ENCODE measurements around the gene CRELD2.
"Not testable (repeated sequence)": the region's sequence is repeated elsewhere in the genome, so short reads cannot be mapped to it uniquely, and the experiment has no call there.

CRELD2 gene

DNA sequence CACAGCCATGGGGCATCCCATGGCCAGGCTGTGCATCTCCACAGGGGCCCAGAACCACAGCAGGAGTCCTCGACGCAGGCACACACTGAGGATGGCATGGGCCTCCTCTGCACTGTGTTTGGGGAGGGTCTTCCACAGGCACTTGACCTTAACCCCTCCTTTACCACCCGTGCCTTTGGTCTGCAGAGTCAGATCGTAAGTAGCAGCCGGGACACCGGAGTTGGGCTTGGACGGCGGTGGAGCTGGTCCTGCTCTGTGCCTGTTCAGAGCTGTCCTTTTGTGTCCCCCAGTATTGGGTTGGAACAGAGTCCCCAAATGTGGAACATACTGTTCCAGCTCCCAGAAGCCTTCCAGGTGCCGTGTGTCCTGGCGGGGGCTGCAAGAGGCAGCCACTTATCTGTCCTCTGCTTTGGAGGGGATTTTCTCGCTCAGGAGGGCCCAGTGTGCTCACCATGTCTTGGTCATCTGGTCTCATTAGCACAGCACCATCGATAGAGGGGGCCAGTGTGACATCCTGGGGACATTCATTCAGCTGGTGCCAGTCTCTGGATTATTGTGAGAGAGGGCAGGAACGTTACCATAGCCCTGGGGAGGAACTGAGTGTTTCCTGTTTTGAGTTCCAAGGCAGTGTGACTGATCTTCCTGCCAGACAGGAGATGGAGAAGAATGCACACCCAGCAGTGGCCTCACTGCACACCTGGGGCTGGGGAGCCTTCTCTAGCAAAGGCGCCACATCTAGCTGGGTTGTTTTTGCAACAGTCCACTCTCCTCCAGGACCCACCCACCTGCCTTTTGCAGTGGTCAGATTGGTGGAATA, 12.4 kb downstream of the CRELD2 start:
- peak; percentile 81 for DNase-seq (ENCODE audit: low spot score)

DNA sequence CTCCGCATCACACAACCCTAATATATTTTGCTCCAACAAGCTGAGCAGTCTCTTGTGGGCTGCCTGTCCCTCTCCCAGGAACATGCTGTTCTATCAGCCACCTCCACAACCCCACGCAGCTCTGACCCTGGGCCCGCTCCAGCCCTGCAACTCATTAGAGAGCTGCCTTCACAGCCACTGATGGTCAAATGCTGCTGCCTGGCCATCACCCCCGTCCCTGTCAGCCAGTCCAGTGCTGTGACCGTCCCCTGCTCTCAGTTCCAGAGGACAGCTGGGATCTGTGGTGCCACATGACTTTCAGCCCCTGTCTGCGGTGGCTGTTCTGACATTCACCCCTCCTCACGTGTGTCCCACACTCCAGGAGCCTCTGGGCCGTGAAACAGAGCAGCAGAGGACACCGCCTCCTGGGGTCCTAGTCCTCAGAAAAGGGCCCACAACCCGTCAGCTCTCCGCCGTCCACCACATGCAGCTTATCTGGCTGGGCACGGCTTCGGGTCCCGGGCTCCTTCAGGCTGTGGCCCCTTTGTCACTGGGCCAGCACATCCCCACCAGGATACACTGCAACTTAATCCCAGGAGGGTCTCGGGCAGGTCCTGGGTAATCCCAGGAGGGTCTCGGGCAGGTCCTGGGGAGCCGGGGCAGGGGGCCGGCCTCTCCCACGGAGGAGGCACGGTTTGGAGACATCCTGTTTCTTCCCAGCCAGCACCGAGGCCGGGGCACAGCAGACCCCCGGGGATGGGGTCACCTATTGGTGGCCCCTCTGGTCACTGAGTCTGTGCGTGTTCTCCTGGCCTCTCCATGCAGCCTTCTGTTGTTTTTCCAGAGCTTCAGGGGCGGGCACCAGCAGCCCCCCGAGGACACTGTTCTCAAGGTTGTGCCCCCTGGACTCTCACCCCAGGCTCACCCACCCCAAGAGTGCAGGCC, 15.1 kb downstream of the CRELD2 start:
- DNase-seq (ENCODE audit: low spot score), result peak; percentile 59

DNA sequence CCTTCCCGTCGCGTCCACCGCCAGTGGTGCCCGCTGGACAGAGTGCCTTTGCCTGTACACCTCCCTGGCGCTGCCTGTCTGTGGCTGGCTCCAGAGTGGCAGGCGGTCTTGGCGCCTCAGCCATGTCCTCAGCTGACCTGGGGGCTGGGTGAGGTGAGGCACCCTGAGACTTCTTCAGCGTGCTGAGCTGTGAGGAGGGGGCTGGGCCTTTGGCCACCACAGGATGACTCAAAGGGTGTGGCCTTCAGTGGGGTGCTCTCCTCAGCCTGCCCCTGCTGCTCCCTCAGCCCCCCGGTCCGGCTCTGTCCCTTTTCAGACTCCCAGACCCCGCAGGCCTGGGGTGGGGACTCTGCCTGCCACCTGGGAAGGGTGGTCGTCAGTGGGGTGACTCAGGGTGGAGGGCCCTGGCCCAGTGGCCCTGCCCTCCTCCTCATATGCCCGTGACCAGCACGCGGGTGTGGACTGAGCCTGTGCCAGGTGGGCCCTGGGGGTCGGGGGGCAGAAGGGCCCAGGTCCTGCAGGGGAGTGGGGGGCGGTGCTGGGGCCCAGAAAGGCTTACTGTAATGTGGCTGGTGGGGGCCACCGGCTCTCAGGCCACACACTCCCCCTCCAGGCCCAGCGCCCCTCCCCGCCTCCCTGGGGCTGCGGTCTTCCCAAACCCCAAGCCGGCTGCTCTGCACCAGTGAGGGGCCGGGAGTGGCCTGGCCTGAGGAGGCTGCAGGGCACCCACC, 15.9 kb downstream of the CRELD2 start:
- peak; percentile 52 for DNase-seq (ENCODE audit: low spot score)

DNA sequence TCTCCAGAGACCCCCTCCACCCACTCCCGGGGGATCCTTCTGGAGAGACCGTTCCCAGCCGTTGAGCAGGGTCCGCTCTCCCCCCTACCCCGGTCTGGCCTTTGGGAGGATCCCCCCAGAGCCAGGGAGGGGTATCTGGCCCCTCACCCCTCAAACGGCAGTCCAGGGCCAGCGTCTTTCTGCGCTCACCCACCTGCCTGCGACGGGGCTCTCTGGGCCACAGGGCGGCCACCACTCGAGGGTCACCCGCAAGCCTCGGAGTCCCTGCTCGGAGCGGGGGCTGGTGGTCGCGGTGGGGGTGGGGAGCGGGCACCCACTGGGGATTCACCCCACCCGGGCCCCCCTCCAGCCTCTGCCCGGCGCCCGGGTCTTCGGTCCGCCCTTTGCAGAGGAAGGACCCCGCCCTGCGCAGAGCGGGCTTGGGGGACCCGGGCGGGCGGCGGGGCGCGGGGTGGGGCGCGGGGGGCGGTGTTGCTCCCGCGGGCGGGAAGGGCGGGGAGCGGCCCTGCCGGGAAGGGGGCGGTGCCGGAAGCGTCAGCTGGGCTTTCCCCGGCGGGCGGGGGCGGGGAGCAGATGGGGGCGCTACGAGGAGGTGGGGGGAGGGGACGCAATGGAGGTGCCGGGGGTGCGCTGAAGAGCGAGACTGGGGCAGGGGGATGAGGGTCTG, 16.6 kb downstream of the CRELD2 start:
- DNase-seq (ENCODE audit: low spot score), result peak; percentile 61

DNA sequence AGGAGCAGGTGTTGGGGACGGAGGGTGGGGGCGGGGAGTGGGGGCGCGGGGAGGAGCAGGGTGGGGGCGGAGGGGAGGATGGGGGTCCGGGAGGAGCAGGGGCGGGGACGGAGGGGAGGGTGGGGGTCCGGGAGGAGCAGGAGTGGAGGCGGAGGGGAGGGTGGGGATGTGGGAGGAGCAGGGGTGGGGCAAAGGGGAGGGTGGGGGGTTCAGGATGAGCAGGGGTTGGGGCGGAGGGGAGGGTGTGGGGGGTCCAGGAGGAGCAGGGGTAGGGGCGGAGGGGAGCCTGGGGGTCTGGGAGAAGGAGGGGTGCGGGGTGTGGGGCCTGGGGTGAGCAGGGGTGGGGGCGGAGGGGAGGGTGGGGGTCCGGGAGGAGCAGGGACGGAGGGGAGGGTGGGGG, 17.1 kb downstream of the CRELD2 start:
- DNase-seq (ENCODE audit: low spot score), result no peak

DNA sequence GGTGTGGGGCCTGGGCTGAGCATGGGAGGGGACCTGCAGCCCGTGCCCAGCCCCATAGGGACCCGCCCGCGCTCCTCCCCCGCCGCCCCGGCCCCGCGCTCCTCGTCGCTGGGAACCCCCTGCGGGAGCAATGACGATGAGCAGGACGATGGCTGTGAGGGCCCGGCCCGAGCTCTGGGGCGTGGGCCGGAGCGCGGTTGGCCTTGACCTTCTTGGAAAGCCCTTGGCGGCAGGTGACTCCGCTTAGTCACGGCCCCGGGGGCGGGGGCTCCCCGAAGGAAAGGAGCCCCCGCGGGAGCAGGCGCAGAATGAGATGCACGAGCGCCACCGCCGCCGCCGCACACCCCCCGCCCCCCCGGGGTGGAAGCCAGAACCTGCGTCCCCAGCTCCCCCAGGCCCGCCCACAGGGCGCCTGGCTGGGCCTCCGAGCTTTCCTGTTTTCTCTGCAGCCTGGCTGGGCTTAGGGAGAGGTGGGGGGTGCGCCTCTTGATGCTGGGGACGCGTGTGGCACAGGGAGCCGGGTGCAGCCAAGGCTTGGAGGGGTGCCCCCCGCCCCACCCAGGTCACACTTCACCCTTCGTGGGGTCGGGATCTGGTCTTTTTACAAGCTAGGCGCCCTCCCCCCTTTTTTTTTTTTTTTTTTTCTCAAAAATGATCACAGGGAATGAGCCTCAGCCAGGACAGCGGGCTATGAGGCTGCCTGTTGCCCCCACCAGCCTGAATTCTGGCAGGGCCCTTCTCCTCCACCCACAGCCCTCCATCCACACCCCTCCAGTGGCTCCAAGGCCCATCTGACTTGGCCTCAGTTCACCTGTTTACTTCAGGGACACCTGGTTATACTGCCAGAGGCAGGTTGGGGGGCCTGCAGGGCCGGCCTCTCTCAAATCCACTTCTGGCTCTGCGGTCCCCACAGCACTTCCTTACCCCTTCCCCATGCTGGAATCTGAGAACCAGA, 17.9 kb downstream of the CRELD2 start:
- peak; percentile 61 for DNase-seq (ENCODE audit: low spot score)

DNA sequence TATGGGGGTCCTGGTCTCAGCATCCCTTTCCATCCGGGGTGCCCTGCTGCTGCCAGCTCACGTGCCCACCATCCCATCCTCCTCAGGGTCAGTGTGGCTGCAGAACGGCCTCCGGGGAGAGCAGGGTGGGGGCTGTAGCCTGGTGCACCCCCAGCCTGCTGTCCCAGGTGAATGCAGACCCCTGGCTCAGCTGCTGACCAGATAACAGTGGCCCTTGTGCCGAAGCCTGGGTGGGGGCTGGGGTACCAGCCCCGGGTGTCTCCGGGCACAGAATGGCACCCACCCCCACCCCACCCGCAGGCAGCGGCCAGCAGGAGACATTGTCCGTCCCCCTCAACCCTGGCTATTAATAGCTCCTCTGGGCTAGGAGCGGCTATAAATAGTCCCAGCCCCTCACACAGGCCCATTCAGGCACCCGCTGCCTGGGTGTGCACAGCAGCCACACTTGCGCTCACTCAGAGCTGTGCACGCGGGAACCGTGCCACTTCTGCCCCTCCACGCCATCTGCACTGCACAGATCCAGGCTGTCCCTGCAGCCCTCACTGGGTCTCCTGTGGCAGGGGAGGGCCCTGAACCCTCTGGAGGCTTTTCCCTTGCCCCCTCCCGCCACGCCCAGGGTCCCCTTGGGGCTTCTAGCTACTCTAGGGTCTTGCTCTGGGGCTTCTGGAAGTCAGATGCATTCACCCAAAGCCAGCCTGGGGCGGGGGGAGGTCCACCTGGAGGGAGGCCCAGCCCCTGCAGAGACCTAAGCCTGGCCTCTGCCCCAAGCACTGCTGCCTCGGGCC, 18.7 kb downstream of the CRELD2 start:
- peak; percentile 83 for DNase-seq (ENCODE audit: low spot score)

DNA sequence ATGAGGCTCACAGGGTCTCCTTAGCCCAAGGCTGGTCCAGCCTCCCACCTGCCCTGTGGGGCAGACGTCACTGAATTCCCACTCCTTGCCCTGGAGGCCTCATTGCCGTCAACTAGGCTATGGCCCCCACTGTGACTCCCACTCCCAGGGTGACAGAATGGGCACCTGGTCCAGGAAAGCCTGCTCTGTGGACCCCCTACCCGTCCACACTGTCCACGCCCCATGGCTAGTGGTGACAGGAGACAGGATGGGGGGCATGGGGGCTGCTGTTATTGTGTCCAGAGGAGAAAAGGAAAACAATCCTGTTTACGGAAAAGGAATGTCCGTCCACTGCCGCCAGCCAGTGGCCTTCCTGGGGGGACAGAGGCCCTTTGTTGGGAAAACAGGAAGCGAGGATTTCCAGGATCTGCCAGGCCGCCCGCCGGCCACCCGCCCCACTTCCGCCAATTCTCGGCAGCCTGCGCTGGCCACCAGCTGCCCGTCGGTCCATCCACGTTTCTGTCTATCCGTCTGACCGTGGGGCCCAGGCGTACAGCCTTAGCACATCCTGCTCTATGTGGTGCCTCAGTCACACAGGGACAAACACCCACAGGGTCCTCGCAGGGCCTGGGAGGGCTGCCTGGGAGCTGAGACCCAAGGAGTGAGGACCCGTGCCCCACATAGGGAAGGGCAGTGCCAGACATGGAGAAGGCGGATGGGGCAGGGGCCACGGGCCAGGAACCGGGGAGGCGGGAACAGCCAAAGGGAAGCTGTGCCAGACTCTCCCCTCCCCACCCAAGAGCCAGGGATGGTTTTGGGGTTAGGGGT, 19.5 kb downstream of the CRELD2 start:
- DNase-seq (ENCODE audit: low spot score), result peak; percentile 82

DNA sequence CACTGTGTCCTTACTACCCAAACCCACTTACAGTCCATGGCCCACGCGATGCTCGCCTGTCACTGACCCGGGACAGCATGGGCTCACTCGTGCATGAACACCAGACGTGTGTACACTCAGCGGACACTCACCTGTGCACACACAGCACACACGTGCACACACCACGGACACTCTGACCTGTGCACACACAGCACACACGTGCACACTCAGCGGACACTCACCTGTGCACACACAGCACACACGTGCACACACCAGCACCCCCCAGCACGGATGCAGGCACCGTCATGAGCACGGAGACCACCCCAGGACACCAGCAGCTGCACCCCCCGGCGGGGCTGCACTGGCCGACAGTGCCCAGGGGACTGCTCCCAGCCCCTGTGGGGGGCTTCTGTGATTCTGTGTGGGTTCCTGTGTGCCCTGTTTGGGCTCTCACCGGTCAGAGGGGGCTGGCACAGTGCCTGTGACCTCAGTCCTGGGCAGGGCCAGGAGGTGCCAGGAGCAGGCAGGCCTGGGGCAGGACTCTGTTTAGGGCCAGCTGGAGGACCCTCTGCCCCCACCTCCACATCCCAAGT, 20.2 kb downstream of the CRELD2 start:
- DNase-seq (ENCODE audit: low spot score), result no peak

DNA sequence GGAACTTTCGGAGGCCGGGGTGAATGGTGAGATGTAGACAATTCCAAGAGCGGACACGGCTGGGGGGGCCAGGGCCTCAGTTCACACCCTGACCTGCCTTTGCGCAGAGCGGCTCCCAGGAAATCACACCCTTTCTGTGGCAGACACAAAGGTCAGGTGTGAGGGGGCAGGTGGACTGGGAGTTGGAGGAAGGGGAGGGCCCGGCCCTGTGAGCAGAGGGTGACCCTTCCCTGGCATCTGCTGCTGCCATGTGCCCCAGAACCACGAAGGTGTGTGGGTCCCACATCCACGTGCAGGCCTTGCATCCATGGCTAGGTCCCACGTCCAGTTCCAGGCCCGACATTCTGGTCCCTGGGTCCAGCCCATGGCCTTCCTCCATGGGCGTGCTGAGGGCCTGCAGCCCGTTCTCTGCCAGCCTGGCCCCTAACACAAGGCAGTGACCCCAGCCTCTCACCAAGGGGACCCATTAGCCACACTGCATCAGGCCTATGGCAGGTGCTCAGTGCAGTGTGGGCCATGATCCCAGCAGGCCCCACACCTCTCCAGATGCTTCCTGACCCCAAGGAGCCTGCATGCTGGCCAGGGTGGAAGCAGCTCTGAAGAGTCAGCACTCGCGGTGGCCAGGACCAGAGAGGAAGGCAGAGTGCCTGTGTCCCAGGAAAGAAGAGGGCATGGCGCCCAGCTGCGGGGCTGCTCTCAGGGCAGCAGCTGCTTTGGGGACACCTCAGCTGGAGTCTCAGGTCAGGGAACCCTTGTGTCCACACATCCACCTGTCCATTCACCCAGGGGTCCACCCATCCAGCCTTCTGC, 23.3 kb downstream of the CRELD2 start:
- no peak for DNase-seq (ENCODE audit: low spot score)

DNA sequence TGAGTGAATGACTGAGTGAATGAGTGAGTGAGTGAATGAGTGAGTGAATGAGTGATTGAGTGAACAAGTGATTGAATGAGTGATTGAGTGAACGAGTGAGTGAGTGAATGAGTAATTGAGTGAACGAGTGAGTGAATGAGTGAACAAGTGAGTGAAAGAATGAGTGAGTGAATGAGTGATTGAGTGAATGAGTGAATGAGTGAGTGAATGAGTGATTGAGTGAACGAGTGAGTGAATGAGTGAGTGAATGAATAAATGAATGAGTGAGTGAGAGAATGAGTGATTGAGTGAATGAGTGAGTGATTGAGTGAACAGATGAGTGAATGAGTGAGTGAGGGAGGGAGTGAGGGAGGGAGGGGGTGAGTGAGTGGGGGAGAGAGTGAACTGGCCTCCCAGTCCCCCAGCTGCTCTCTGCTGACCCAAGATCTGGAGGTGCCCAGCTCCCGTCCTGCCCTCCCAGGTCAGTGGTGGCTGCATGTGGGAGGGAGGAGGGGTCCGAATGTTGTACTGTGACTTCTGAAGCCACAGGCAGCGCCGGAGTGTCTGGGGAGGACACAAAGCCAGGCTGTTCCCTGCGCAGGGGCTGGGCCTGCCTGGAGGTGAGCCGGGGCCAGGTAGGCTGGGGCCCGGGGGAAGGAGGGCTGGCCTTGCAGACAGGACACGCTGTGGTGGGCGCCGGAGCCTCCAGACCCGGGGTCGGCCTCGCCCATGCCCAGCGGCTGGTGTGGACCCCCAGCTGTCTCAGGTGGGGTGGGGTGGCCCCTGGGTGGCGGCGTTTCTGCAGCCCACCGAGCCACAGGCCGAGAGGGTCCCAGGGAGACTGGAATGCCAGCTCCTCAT, 24.4 kb downstream of the CRELD2 start:
- DNase-seq (ENCODE audit: low spot score), result no peak

DNA sequence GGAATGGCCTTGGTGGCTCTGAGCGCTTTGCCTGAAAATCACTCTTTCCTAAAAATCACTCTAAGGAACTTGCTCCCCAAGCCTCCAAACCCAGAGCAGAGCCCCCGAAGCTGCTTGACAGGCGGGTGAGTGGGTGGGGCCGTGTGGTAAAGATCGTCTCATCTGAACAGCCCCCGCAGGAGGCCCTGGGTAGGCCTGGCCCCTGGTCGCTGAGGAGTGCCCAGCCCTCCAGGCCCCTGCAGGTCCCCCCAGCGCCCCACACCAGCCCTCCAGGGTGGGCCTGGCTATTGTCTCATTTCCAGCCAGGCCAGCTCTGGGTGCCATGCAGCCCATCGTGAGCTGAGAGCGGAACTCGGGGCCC, 25.0 kb downstream of the CRELD2 start:
- DNase-seq (ENCODE audit: low spot score), result no peak

DNA sequence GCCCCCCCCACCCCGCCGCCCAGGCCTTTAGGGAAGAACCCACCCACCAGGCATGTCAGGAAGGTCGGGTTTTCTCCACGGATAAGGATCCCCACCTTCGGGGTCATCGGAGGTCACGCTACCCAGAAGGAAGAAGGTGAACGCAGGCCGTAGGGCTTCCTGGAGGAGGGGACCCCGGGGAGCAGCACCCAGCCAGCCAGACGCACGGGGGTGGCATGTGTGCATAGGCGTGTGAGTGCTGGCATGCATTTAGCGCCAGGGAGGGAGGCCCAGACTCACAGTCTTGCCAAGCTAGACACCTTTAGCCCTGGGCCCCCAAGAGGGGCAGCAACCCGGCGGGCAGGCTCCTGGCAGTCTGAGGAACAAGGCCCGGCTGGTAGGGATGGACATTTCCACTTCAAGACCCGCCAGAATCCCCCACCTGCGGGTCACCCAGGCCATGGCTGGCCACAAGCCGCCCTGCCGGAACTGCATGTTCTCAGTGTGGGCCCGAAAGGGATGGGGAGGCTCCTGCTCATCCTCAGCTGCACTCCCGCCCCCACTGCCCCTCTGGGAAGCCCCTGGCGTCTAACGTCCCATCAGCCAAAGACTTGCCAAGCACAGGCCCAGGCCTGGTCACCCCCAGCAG, 25.5 kb downstream of the CRELD2 start:
- DNase-seq (ENCODE audit: low spot score), result no peak

DNA sequence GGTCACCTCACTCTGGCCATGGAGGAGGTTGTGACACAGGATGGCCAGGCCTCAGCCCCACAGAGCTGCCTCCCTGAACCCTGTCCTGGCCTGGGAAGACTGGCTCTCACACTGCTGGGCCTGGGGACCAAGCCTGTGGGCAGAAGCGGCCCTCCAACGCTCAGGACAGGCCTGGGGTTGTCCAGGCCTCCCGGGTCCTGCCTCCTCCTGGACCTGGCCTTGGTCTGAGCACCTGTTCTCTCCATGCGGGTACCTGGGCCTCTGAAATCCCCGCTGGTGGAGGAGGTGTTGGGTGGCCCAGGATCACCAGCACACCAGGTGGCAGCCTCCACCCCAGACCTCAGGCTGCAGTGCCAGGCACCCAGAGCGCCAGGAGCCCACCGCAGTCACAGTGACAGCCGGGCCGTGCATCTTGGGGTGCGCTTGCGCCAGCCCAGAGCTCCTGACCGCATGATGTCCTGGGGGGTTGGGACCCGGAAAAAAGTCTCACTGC, 26.0 kb downstream of the CRELD2 start:
- DNase-seq (ENCODE audit: low spot score), result no peak

DNA sequence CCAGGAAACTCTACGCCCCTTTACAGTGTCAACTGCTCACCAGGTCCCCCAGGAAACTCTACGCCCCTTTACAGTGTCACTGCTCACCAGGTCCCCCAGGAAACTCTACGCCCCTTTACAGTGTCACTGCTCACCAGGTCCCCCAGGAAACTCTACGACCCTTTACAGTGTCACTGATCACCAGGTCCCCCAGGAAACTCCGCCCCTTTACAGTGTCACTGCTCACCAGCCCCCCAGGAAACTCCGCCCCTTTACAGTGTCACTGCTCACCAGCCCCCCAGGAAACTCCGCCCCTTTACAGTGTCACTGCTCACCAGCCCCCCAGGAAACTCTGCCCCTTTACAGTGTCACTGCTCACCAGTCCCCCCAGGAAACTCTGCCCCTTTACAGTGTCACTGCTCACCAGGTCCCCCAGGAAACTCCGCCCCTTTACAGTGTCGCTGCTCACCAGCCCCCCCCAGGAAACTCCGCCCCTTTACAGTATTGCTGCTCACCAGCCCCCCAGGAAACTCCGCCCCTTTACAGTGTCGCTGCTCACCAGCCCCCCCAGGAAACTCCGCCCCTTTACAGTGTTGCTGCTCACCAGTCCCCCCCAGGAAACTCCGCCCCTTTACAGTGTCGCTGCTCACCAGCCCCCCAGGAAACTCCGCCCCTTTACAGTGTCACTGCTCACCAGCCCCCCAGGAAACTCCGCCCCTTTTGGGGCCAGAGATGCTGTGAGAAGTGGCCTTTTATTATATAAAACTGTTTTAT, 26.8 kb downstream of the CRELD2 start:
- DNase-seq (ENCODE audit: low spot score), result not testable (repeated sequence)

Measured in putamen (tissue), 1 donor.